ENCODE data around the gene NSUN6.
A peak's percentile ranks its signal among the peaks of the same experiment; 100 is the strongest.
"Not testable (repeated sequence)": the region's sequence is repeated elsewhere in the genome, so short reads cannot be mapped to it uniquely, and the experiment has no call there.

The NSUN6 gene

DNA sequence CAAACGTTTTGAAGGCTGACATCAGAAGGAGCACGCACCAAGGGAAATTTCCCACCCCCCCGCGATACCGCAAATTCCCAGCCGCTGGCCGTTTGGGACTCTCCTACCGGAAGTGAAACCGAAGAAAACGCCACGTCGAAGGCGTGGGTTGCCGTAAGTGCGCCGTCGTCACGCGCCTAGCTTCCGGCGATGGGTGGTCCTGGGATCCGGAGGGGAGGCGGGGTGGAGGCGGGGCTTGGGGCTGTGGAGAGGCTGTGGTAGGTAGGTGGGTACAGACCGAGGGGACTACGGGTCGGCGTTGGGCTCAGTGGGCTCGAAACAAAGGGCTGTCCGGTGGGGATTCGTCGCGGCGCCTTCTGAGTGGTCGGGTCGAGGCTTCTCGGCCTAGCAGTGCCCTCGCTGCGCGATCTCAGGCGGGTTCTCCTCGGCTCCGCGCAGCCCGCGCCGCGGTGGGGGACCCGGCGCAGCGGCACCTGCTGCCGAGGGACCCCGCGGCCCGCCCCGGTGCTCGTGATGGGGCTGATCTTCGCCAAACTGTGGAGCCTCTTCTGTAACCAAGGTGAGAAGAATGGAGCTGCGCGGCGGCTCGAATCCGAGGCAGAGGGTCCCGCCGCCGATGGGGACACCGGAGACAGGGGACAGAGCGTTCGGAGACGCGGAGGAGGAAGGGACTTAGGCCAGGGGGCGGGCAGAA is 7.9 kb upstream of the NSUN6 start, which contains the start of gene ARL5B:
Gene ARL5B (plus strand): TSS at position 307 of the 694 bp plus-strand sequence. CDS start 207 bp downstream, at position 514.
- peak; percentile 96 for DNase-seq

DNA sequence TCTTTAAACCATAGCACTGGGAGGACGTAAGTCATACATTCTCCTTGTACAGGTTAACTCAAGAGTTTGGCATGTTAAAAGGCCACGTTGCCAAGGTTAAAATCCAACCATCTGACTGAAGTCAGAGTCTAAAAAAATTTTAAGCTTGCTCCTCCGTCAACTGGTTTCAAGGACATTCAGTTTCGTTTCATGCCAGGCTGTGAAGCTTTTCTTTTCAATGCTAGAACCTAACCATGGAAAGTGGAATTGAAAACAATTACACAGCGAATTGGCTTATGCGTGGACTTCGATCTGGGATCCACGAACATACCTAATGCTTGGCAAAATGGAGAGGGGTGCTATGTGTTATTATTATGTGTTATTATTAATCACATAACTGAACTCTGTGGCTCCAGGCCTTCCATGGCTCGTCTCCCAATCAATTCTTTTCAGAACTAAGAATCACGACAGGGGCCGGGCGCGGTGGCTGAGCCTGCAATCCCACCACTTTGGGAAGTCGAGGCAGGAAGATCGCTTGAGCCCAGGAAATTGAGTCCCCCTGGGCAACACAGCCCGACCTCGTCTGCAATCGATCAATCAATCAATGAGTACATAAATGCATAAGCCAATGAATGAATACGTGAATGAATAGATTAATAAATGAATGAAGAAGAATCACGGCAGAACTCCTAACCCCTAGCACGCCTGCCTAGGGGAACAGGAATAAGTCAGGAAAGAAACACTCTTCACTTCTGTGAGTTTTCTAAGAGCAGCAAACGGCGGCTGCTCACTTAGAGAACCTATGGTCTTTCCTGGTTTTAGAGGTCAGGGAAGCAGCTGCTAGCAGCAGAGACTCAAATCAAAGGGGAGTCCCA is 7.1 kb upstream of the NSUN6 start:
- no peak for DNase-seq

DNA sequence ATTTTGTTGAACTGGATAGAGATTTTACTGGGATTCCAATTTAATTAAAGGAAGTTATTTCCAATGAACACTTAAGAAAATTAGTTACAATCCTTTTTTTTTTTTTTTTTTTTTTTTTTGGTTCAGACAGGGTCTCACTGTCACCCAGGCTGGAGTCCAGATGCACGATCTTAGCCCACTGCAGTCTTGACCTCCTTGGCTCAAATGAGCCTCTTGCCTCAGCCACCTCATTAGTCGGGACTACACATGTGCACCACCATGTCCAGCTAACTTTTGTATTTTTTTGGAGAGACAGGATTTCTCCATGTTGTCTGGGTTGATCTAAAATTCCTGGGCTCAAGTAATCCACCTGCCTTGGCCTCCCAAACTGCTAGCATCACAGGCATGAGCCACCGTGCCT is 5.3 kb upstream of the NSUN6 start:
- DNase-seq = no peak

DNA sequence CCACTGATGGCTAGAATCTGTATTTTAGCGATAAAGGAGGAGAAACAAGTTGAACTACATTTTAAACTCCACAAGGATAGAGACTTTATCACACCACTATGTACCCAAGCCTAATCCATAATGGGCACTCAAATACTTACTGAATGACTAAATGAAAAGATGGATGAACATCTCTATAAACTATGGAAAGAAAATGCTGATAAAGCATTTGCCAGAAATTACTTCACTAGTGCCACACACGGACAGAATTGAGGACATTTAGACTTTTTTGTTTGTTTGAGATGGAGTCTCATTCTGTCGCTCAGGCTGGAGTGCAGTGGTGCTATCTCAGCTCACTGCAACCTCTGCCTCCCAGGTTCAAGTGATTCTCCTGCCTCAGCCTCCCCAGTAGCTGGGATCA is 1.7 kb upstream of the NSUN6 start:
- no peak for DNase-seq

DNA sequence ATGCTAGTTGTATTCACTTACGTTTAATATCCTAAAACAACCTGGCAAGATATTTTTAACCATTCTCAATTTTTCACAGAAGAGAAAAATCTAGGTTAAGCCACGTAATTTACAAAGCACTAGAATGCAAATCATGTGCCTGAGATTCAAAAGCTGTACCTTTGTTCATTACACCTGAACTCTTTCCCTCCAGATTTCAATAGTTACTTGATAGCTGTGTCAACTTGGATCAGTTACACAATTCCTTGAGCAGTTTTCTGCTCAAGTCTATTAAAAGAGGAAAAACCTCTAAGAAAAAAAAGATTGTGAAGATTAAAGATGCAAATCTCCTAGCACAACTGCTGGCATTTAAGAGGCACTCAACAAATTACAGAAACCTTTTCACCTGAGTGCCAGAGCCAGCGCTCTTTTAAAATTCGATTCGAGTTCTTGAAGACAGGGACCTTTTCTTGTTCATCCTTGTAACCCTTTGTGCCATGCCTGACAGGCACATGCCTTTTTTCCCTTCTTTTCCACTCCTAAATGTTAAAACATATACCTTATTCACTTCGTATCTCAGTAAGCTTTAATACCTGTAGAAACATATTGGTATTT is 886 bp downstream of the NSUN6 start:
- peak; percentile 21 for DNase-seq

DNA sequence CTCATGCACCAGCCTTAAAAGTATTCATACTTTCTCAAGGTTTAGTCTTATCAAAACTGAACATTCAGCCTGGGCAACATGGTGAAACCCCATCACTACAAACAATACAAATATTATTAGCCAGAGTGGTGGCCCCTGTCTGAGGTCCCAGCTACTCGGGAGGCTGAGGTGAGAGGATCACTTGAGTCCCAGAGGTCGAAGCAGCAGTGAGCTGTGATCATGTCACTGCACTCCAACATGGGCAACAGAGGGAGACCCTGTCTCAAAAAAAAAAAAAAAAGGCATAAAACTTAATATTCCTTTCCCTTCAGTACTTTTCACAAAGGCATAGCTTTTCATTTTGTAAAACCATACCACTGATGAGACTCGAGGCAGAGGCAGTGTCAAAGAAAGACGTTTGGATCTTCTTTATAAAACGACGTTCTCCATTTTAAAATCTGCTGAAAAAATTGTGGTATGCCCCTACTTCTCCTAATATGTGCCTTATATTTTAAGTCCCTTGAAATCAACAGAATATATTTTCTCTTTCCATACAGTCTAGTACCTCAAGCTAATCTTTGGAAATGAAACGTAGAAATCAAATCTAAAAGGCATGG is 1.9 kb downstream of the NSUN6 start:
- DNase-seq = no peak

DNA sequence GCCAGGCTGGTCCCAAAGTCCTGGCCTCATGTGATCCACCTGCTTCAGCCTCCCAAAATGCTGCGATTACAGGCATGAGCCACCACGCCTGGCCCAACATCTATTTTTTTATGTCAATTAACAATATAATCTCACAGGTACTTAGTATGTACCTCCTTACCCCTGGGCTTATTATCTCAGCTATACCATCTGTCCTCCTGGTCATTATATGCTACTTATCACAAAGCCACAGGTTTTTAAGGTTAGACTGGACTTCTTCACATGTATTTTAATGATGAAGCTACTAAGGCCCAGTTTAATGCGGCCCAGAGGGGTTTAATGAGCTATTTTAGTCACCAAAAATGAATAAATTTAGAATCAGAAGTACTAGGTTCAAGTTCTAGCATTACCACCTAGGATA is 3.4 kb downstream of the NSUN6 start:
- DNase-seq = no peak

DNA sequence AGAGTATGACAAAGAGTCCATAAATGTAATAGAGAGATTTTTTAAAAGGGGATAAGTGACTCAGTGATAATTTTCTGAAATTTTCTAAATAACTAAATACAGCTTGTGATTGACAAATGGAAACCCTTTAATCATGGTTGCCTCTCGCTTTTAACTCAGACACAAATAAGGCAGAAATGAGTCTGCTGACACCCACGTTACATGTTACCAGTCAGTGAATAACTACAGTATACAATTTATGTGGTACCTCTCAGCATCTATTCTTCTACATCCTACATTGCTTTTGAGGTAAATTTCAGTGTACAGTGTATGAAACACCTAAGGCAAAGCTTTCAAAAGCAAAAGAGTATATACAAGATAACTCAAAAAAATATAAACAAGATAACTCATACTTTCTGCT is 4.2 kb downstream of the NSUN6 start:
- no peak for DNase-seq

DNA sequence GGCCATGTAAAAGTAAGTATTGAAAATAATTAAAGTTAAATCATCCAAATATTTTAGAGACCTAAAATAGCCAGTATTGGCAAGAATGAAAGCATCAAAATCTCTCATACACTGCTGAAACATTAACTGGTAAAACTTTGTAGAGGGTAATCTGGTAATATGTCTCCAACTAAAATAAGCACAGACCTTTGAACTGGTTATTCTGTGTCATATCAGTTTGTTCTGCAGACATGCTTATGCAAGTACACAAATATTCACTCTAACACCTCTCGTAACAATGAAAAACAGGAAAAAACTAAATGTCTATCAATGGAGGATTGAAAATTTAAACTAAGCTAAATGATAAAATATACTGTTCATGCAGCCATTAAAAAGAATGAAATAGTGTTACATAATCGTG is 11.7 kb downstream of the NSUN6 start:
- DNase-seq = not testable (repeated sequence)

DNA sequence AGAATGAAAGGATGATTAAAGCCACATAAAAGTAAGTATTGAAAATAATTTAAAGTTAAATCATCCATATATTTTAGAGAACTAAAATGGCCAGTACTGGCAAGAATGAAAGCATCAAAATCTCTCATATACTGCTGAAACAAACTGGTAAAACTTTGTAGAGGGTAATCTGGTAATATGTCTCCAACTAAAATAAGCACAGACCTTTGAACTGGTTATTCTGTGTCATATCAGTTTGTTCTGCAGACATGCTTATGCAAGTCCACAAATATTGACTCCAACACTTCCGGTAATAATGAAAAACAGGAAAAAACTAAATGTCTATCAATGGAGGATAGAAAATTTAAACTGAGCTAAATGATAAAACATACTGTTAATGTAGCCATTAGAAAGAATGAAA is 14.0 kb downstream of the NSUN6 start:
- not testable (repeated sequence) for DNase-seq

DNA sequence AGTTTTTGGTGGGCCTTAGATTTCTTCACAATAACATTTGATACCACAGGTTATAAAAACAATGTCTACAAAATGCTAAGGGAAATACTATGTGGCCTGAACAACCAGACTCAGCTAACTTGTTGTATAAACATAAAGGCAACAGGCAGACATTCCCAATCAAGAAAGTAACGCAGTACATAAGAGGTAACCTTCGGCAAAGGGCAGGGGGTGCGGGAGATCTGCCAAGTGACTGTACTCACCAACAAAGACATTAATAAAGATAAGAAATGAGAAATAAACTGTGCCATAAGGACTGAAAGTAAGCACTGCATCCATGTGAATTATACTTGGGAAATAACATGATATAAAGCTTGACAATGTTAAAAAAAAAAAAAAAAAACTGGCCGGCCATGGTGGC is 15.4 kb downstream of the NSUN6 start:
- no peak for DNase-seq

DNA sequence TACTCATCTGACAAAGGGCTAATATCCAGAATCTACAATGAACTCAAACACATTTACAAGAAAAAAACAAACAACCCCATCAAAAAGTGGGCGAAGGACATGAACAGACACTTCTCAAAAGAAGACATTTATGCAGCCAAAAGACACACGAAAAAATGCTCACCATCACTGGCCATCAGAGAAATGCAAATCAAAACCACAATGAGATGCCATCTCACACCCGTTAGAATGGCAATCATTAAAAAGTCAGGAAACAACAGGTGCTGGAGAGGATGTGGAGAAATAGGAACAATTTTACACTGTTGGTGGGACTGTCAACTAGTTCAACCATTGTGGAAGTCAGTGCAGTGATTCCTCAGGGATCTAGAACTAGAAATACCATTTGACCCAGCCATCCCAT is 18.9 kb downstream of the NSUN6 start:
- DNase-seq = not testable (repeated sequence)

DNA sequence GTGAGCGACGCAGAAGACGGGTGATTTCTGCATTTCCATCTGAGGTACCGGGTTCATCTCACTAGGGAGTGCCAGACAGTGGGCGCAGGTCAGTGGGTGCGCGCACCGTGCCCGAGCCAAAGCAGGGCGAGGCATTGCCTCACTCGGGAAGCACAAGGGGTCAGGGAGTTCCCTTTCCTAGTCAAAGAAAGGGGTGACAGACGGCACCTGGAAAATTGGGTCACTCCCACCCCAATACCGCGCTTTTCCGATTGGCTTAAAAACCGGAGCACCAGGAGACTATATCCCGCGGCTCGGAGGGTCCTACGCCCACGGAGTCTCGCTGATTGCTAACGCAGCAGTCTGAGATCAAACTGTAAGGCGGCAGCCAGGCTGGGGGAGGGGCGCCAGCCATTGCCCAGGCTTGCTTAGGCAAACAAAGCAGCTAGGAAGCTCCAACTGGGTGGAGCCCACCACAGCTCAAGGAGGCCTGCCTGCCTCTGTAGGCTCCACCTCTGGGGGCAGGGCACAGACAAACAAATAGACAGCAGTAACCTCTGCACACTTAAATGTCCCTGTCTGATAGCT is 23.9 kb downstream of the NSUN6 start:
- DNase-seq = peak; percentile 77

DNA sequence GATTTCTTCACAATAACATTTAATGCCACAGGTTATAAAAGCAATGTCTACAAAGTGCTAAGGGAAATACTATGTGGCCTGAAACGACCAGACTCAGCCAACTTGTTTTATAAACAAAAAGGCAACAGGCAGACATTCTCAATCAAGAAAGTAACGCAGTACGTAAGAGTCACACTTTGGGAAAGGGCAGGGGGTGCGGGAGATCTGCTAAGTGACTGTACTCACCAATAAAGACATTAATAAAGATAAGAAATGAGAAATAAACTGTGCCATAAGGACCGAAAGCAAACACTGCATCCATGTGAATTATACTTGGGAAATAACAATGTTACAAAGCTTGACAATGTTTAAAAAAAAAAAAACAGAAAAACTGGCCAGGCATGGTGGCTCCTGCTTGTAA is 25.5 kb downstream of the NSUN6 start:
- DNase-seq = no peak

DNA sequence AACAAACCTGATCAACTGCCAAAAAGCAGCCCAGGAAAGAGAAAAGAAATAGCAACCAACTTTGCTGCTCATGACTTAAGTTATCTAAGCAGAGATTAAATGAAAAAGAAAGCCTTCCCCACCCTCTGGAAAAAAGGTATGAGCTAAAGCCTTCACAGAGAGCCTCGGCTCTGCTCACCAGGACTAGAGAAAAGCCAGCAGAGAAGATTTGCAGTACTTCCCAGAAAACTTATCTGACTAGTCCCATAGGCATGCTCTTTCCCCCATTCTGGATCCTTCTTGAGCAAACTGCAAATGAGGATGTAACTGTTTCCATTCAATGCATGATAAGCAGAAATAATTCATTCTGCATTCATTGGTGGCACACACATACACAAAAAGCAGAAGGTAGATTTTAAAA is 27.7 kb downstream of the NSUN6 start:
- not testable (repeated sequence) for DNase-seq

DNA sequence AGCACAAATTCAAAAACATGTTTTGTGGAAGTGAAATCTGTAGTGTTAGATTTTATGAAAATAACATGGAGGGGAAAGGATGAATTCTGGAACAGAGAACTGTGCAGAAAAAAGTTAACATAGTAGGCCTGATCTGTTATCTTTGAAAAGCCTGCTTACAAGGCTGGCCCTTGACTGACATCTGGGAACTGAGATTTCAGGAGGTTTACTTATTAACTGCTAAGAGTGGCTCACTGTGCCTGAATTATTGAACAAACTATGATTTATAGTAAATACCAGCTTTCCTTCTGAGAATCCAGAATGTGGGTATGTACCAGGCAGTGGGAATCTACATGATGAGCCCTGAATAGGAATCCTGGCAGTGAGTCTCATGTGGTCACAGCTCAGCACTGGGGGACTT is 30.5 kb downstream of the NSUN6 start:
- no peak for DNase-seq

DNA sequence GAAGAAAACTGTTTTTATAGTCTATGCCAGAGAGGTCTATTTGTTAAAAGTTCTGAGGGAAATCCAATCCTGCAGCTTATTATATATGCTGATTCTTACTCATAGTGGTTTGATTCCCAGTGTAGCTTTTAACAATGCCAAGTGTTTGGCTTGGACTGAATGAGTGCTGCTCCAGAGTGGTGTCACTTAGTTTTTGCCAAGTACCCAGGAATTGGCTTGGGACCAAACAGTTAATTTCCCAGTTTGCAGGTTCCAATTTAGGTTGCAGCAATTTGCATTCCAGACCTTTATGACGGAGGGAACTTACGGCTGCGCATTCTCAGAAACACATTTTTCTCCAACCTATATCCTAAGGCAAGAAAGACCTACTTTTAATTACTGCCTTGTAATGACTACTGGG is 32.4 kb downstream of the NSUN6 start:
- DNase-seq = no peak

DNA sequence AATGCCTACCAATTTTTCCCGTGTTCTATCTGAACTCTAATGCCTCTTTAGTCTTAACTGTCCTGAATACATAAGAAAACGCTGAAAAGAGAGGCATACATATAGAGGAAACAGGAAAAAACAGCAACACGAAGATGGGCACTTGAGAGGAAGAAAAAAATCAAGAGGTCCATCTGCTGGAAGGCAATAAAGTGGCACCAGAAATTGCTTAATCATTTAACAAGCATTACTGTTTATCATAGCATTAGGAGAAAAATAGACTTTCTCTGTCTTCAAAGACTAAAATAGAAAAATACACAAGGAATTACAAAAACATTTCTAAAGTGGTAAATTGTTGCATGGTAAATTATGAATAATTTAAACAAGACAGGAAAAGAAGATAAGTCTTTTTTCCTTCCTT is 35.0 kb downstream of the NSUN6 start:
- DNase-seq = no peak

DNA sequence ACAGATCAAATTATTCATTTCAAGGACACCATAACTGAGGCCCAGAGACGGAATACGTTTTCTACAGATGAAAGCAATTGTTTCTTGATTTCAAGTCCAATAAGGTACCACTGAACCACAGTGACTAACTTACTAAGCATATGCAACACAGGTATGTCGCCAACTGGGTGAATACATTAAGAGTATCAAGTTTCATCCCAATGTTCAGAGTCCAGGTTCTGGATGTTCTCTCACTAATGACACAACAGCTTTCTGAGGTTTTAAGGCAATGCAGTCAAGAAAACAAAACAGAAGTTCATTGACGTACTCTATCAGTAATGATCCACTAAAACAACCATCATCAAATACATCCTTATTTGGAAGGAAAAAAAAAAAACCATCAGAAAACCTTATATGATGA is 35.8 kb downstream of the NSUN6 start:
- DNase-seq = no peak

DNA sequence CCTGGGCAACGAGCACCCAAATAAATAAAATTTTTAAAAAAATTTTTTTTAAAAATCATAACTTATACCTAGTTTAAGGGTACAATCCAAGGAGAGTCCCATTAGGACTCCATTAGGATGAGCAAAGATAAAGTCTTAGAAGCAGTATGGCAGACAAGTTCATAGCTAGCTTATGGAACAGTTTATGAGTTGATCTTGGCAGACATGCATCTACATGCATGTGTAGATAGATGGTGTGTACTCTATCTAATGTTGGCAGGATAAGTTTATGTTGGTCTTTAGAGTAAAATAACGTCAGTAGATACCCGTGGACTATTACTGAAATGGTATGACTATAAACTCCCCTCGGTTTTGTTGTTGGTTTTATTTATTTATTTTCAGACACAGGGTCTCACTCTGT is 40.2 kb downstream of the NSUN6 start:
- DNase-seq = no peak

DNA sequence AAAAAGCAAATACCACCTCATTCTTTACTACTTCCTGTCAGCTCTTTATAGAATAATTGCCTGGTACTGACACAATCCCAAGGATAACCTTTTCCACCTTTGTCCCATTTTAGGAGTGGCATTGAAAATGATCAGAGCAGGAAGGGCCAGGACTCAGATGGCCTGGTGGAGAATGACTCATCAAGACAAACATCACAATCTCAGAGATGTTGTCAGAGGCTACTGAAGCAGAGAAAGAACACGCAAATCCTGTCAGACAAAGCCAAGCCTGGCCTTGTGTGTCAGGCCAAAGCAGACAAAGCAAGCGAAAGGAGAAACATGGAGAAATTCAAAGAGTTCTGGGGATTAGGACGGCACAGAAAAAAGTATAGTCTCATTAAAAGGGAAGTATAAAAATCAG is 40.9 kb downstream of the NSUN6 start:
- no peak for DNase-seq

DNA sequence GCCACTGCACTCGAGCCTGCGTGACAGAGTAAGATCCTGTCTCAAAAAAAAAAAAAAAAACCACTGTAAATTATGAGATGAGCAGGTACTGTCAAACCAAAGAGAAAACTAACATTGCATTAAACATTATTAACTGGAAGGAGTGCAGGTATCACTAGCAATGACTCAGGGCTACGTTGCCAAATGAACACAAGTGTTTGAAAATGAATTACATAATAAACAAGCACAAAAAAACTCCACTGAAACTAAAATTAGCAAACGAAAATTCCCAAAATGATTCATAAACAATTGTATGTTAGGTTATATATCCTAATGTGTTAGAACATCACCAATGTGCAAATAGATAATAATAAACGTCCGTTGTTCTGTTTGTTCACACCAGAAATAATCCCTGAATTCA is 42.8 kb downstream of the NSUN6 start:
- DNase-seq = no peak
